ENCODE measurements around the gene GRM2.

Gene GRM2

GRCh38 chr3:51706788-51707731 lies at the start of gene GRM2:
GRM2 (plus strand) TSS chr3:51707068; CDS start chr3:51708984, 1,916 bp downstream.
- no peak for DNase-seq (ENCODE audit: low spot score)

DNA sequence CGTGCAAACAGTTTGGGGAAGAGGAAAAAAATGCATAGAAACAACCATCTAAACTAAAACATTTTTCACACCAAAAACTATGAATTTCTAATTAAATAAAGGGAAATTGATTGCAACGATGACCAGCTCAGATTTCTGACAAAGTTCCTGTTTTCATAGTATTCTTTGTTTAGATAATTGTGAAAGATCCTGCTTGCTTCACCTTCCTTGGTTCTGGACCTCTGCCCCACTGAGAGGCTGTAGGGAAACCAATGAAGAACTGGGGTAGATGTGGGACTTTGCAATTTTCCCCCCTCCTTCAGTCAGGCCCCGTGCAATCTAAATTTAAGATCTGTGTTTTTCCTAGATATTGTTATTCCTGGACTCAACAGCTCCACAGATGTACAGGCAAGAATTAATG lies 49.6 kb upstream of the GRM2 start:
- no peak for DNase-seq (ENCODE audit: low spot score)

- DNase-seq (ENCODE audit: low spot score) = no peak
Observed at GRCh38 chr3:51659942-51660341, 46.9 kb upstream of the GRM2 start.

DNA sequence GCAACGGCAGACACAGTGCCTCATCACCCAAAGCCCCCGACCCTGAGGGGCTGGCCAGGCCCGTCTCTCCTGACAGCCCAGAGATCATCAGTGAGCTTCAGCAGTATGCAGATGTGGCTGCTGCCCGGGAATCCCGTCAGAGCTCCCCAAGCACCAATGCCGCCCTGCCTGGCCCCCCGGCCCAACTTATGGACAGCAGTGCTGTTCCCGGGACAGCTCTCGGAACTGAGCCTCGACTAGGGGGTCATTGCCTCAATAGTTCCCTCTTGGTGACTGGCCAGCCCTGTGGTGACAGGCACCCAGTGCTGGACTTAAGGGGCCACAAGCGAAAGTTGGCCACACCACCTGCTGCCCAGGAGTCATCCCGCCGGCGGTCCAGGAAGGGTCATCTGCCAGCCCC lies 44.4 kb upstream of the GRM2 start:
- no peak for DNase-seq (ENCODE audit: low spot score)

- DNase-seq (ENCODE audit: low spot score) = no peak
Observed at GRCh38 chr3:51668756-51669155, 38.1 kb upstream of the GRM2 start.

DNA sequence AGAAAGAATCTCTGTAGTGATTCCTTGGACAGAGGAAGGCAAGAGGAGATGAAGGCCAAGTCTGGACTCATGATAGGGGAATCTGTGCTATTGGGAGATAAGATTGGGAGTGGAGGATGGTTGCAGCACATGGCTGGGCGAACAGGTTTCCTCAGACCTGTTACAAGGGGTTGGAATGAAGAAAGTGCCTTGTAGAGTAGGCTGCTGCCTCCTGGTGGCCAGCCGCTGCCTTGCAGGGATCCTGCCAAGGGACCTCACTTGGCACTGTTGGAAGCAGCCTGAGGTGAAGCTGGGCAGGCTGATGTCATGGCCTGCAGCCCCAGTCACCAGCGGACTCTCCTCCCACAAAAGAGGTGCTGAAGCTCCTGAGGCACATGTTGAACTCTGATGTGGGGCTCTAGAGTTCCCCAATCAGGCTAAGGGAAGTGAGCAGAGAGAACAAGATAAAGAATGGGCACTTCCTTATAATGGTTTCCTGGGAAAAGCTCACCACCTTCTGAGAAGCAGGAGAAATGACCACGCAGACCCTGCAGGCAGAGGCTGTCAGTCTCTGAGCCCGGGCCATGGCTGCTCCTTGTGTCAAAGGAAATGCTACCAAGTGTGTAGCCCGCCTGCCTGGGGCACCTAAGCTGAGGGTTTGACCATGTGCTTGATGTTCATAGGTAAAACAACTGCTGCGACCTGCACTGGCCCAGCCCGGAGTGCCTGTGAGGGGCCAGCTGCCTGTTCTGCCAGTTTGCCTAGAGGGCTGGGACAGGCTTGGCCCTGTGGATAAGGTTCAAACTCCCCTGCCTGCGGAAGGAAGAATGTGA lies 37.4 kb upstream of the GRM2 start:
- DNase-seq (ENCODE audit: low spot score) = peak; percentile 79

- DNase-seq (ENCODE audit: low spot score) = no peak
Observed at GRCh38 chr3:51670053-51670822, 36.6 kb upstream of the GRM2 start.

GRCh38 chr3:51670823-51671733 lies 35.8 kb upstream of the GRM2 start, which contains the start of gene TEX264:
TEX264 (plus strand) TSS chr3:51671252; CDS start chr3:51674305, 3,053 bp downstream.
- DNase-seq (ENCODE audit: low spot score) = peak; percentile 92

DNA sequence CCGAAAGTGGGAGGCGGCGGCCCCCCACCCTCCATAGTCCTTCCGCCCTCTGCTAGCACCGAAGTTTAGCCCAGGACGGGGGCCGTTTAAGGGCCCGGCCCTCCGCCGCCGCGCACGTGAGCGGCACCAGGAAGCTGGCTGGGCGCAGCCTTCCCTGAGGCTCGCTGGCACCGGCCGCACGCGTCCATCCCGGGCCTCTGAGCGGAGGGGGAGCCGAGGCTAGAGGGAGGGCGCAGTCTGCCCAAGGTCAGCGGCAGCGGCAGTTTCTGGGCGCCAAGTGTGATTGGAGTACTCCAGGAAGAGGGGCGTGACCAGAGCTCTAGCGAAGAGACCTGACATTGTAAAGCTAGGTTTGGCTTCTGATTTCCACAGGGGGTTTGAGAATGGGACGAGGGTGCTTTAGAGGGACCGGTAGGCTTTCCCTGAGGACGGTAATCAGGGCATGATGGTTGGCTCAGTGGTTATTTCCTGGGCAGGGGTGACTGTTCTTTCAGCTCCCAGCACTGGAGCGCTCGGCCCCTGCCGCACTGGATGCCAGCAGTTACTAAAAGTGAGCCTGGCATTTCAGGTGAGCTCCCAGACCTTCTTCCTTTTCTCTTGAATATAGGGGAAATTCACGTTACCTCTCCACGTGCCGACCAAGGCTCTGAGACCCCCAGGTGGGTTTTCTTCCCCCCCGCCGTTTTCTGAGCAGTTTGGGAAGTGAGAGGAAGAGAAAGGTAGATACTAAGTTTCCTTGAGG lies 35.0 kb upstream of the GRM2 start:
- peak; percentile 70 for DNase-seq (ENCODE audit: low spot score)

GRCh38 chr3:51673181-51673801 lies 33.6 kb upstream of the GRM2 start:
- no peak for DNase-seq (ENCODE audit: low spot score)

DNA sequence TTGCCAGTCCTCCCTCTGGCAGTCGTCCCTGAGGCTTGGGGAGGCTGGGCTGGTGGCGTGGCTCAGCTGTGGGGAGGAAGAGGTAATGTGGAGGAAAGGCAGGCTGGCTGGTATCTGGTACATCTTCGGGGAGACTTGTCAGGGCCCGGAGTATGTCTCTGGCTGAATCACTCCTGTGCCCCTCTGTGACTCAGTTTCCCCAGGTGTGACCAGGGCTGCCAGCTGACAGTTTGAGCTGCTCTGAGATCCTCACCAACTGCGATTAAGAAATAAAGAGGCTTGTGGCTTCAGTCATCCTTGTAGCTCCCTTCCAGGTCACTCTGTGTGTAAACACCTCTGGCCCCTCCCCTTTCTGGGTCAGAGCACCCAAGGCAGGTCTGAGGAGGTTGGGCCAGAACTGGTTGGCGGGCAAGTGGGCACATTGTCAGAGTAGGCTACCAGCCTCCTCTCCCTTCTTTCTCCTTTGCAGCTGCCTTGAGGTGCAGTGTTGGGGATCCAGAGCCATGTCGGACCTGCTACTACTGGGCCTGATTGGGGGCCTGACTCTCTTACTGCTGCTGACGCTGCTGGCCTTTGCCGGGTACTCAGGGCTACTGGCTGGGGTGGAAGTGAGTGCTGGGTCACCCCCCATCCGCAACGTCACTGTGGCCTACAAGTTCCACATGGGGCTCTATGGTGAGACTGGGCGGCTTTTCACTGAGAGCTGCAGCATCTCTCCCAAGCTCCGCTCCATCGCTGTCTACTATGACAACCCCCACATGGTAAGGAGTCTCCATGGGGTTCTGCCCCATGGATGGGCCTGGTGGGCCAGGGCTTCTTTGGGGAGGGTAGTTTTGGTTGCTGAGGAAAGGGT lies 32.8 kb upstream of the GRM2 start:
- no peak for DNase-seq (ENCODE audit: low spot score)

GRCh38 chr3:51675201-51675611 lies 31.7 kb upstream of the GRM2 start:
- DNase-seq (ENCODE audit: low spot score) = no peak

DNA sequence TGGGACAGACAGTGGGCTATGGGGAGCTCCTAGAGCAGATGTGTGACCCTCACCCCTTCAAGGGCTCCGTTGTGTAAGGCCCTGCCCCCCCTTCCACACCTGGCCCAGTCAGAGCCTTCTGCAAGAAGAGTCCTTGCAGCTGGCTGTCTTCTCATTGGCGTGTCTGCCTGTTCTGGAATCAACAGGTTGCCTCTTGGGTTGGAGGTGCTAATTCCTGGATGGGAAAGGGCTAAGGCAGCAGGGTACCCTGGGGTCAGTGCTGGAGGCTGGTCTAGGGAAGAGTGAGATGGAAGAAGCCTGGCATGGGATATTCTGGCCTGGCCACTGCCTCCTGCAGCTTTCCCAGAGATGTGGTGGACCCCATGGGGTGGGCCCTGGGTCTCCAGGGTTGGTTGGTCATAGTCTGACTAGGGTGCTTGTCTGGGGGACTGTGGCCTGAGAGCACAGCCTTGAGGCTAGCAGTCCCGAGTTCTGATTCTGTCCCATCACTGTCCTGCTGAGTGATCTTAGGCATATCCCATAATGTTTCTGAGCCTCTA lies 30.7 kb upstream of the GRM2 start:
- DNase-seq (ENCODE audit: low spot score) = no peak

DNA sequence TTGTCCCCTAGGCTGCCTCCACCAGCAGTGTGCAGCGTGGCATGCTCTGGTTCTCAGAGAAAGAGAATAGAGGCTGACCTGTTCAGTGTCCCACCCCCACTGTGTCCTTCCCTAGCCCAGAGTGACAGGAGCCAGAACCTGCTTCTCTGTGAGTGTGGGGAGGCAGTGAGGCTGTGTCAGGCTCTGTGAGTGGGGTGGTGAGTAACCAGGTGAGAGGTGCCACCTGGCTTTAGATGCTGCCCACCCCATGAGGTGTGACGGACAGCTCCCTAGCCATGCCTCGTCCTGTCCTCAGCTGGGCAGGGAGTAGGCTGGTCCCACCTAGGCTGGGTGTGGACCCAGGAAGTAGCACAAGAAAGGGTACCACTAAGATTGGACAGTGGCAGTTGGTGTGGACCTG lies 29.5 kb upstream of the GRM2 start:
- no peak for DNase-seq (ENCODE audit: low spot score)

GRCh38 chr3:51678186-51678585 lies 28.7 kb upstream of the GRM2 start:
- no peak for DNase-seq (ENCODE audit: low spot score)

GRCh38 chr3:51678641-51679040 lies 28.2 kb upstream of the GRM2 start:
- DNase-seq (ENCODE audit: low spot score) = no peak

- no peak for DNase-seq (ENCODE audit: low spot score)
Observed at GRCh38 chr3:51679318-51679717, 27.6 kb upstream of the GRM2 start.

- DNase-seq (ENCODE audit: low spot score) = no peak
Observed at GRCh38 chr3:51679777-51680176, 27.1 kb upstream of the GRM2 start.

GRCh38 chr3:51680196-51680595 lies 26.7 kb upstream of the GRM2 start:
- no peak for DNase-seq (ENCODE audit: low spot score)
